ENCODE measurements around the gene LHX3.

LHX3 gene

DNA sequence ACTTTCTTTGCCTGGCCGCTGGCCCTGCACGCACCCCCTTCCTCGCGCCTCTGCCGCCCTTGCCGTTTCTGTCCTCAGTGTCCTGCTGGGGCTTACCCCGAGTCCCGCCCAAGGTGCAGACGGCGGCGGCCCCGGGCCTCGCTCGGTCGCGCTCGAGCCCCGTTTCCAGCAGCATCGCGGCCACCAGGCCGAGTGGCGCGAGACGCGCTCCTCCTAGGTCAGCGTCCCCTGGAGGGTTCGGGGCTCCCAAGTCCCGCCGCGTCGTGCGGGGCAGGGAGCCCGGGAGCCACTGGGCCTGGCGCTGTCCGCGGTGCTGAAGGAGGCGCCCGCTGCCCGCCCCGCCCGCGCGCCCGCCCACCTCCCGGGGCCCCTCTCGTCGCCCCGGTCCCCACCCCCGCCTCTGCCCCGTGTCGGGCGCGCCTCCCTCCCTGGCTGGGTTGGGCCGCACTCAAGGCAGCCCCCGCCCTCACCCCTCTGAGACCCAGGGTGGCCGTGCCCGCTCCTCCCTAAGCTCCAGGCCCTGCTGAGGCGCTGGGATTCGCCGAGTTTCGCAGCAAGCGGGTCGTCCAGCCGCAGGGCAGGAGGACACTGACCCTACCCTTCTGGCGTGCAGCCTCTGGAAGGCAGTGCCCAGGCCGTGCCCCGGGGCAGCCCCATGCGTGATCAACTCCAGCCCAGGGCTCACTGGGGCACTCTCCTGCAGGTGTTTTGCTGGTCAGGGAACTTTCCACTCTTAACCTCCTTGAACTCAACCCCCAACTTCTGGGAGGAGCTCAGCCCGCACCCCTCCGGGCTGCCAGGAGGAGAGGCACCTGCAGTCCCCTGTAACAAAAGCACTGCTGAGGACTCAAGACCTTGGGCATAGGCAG, at the start of gene LHX3:
LHX3 (minus strand) TSS at position 291 of the 869 bp plus-strand sequence; CDS start at position 175, 116 bp downstream.
- peak; percentile 81 for DNase-seq (ENCODE audit: low spot score)

DNA sequence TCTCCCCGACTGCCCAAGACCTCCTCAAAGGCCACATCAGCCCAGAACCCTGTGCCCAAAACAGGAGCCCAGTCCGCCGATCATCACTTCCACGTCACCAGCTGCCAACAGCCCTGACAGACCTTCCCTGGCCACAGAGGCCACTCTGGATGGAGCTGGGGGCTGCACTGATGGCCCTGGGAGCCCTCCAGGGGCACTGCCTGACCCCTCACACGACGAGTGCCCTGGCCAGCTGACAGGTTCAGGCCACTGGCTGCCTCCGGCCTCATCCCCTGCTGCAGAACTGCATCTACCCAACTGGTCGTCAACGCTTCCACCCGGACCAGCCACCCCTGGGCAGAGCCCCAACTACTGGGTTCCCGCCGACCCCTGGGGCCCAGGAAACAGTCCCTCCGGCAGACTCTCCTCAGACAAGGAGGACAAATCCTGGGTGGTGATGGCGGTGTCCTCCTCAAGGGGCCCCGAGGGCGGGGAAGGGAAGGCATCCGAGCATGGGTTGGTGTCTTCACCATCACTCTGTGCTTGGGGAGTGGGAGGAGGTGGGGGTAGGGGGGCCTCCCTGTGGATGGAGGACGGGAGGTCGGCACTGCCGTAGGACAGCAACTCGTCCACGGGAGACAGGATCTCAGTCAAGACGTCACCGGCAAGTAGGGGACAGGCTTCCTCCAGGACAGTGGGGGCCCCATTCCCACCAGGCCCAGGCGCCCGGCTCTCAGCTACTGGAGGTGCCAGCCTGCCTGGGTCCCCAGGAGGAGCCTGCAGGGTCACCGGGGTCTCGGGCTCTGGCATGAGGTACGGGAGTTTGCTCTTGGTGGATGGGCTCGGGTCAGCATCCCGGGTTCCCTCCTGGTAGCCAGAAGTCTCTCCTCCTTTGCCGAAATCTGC, 48.6 kb upstream of the LHX3 start:
- DNase-seq (ENCODE audit: low spot score): no peak

DNA sequence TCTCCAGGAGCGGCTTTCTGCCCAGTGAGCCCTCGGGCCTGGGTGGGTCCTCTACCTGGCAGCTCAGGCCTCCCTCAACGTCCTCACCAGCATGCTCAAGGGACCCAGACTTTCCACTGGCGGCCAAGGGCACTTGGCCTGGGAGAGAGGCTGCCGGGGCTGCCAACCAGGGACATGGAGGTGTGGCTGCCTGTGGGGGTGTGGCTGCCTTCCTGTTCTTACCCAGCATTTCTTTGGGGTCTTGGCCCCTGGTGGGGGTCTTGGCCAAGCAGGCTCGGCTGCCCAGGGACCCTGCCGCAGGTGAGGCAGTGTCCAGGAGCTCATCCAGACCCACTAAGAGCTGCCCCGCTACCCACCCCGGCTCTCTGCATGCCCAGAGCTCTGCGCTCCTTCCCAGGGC, 47.9 kb upstream of the LHX3 start:
- DNase-seq (ENCODE audit: low spot score): no peak

DNA sequence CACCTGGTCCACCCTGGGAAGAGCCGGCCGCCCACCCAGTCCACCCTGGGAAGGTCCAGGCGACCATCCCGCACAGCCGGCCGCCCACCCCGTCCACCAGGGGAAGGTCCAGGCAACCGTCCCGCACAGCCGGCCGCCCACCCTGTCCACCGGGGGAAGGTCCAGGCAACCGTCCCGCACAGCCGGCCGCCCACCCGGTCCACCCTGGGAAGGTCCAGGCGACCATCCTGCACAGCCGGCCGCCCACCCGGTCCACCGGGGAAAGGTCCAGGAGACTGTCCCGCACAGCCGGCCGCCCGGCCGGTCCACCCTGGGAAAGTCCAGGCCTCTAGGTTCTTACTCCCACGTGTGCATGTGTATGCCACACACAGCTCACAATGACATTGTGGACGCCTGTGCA, 47.4 kb upstream of the LHX3 start:
- no peak for DNase-seq (ENCODE audit: low spot score)

DNA sequence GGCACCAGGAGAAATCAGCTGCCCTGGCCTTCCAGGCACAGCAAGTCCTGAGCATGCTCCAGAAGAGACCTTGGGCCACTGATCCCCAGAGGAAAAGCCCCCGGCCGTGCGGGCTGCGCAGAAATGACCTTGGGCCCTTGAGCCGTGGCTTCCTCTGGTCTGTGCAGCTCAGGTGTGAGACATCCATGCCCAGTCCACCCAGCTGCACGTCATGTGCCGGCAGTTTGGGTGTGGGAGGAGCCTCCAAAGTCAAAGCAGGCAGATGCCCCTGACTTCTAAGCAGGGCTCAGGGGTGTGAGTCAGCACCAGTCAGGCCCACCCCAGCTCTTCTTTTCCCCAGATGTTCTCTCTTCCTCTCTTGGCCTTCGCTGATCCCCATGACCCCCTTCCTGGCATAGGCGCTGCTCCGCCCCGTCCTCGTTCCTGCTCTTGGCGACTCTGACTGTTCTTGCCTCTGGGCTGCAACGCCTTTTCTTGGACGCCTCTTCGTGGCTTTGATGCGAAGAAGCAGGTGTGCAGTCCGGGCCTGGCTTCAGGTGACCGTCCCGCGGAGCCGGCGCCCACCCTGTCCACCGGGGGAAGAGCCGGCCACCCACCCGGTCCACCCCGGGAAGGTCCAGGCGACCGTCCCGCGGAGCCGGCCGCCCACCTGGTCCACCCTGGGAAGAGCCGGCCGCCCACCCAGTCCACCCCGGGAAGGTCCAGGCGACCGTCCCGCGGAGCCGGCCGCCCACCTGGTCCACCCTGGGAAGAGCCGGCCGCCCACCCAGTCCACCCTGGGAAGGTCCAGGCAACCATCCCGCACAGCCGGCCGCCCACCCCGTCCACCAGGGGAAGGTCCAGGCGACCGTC, 46.6 kb upstream of the LHX3 start:
- no peak for DNase-seq (ENCODE audit: low spot score)

DNA sequence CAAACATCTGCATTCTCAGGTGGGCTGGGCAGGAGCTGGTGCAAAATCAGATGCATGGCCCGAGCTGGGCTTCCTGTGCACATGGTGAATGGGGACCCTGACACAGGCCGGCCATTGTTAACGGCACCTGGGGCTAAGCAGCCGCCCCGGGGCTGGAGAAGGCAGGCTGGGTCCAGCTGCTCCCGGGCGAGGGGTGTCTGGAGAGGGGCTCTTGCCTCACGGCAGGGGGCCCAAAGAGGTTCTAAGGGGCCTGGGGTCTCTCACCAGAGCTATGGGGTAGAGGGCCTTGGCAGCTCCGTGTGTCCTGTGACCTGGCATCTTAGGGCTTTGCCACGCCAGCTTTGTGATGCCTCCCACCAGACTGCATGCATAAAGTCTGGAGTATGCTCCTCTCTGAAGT, 45.7 kb upstream of the LHX3 start:
- no peak for DNase-seq (ENCODE audit: low spot score)

DNA sequence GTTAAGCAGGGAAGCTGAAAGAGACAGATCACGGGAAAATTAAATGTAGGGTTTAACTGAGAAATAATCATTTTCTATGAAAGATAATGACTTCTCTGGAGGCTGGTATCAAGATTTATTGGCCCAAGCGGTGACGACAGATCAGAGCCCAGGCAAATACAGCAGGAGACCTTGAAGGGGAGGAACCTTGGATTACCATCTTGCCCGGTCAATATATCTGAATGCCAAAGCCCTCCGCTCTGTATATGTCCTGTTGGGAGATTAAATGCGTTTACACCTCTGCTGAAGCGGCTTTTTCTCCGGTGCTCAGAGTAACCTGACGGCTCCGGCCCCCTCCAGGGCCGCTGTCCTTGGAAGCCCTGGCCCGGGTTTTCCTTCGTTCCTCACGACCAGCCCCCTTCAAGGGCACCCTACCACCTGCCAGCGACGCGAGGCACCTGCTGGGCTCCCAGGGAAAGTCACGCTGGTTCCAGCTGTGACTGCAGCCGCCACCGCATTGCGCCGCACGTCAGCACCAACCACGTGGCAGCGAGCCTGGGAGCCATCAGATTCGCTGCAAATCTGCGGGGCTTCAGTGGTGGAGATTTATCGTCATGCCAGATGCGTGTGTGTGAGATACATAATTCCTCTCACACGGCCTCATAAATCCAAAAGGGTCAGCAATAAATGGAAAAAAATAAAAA, 45.1 kb upstream of the LHX3 start:
- no peak for DNase-seq (ENCODE audit: low spot score)

DNA sequence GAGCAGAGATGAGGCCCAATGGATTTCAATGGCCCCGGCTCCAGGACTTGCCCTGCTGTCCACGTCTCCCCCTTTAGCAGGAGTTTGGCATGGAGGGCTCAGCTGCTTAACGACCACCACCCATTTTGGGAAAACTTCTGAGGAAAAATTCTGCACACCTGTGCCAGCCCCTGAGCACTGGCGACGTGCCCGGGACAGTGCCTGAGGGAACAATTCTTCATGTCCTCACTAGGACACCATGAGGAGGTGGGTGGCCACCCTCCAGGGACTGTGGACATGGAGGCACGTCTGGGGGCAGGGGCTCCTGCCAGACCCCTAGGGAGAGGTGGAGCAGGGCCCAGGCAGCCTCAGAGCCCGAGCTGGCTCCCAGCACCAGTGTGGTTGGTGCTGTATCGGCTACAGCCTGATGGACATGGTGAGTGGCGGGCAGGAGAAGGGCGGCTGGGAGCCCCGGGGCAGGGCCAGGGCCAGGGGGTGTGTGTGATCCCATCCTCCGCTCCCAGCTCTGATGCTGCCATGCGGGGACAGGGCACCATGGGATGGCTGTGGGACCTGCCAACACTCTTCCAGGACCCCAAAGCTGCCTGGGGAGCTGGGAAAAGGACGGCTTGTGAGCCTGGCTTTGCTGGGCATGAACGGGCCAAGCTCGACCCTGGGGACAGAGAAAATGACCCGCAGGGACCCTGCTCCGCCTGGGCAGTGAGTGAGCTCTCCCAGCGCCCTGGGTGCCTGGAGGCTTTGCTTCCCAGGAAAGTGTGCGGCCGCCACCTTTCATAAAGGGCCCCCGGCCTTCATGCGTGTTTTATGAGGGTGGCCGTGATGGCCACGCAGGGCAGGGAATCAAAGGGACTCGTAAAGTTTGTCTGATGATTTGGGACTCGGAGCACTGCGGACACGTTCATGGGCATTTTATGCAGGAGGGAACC, 44.3 kb upstream of the LHX3 start:
- no peak for DNase-seq (ENCODE audit: low spot score)

DNA sequence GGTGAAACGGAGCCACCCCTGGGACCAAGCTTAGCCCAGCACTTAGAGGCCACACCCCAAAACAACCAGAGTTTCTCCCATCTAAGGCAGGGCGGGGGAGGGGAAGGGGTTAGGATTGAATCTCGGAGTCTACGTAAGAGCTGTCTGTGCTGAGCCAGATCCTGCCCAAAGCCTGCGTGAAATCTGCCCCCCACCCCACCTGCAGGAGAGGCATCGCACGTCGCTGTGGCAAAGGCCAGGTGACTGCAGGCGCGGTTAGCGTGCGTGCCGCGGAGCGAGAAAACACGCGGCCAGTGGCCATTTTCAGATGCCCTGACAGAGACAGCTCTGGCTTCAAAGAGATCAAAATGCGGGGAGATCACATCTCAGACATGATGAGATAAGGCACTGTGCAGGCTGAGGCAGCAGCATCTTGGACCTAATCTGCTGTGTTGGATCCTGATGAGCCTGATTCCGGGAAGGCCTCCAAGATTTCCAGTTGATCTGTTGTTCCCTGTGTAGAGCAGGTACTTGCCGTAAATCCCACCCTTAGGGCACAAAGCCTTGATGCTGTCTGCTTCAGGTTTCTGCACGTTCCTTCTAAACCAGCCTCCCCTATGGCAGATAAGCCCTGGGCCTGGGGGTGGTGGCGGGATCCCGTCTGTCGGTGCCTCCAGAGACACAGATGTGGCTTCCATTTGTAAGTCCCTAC, 43.2 kb upstream of the LHX3 start:
- DNase-seq (ENCODE audit: low spot score): no peak

DNA sequence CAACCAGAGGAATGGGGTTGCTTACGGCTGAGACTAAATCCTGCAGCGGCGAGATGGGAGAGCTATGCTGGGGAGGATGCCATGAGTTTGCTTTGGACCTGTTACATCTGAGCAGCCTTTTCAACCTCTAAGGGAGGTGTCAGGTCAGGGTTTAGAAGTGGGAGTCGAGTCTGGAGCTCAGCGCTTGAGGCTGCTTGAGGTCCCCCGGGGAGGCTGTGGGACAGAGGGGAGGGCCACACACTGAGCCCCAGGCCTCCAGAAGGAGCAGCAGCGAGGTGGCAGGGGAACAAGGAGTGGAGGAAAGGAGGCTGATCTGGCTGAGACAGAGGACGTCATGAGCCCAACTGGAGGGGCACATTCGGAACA, 42.6 kb upstream of the LHX3 start:
- DNase-seq (ENCODE audit: low spot score): no peak

DNA sequence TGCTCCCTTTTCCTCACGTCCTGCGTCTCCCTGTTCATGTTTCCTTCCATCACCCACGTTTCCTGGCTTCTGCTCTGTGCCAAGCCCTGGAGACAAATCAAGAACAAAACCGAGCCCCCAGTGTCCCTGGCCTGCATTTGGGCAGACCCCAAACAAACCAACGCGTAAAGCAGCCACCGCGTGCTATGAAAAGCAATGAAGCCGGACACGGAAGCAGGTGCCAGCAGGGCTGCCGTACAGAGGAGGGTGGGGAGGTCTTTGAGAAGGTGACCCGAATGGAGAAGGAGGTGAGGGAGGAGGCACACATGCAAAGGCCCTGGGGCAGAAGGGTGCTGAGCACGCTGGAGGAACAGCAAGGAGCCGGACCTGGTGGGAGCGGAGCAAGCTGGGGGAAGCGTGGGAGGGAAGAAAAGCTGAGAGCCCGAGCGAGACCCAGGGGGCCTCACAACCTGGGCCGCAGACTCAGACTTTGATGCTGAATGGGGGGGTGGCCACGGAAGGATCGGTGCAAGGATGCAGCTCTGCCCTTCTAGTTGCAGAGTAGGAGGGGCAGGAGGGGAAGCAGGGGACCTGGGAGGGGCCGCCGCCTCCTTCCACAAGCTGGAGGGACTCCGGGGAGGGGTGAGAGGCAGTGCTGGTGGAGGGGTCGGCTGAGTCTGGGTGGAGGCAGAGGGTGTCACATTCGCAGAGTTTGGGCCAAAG, 42.1 kb upstream of the LHX3 start:
- DNase-seq (ENCODE audit: low spot score): no peak

DNA sequence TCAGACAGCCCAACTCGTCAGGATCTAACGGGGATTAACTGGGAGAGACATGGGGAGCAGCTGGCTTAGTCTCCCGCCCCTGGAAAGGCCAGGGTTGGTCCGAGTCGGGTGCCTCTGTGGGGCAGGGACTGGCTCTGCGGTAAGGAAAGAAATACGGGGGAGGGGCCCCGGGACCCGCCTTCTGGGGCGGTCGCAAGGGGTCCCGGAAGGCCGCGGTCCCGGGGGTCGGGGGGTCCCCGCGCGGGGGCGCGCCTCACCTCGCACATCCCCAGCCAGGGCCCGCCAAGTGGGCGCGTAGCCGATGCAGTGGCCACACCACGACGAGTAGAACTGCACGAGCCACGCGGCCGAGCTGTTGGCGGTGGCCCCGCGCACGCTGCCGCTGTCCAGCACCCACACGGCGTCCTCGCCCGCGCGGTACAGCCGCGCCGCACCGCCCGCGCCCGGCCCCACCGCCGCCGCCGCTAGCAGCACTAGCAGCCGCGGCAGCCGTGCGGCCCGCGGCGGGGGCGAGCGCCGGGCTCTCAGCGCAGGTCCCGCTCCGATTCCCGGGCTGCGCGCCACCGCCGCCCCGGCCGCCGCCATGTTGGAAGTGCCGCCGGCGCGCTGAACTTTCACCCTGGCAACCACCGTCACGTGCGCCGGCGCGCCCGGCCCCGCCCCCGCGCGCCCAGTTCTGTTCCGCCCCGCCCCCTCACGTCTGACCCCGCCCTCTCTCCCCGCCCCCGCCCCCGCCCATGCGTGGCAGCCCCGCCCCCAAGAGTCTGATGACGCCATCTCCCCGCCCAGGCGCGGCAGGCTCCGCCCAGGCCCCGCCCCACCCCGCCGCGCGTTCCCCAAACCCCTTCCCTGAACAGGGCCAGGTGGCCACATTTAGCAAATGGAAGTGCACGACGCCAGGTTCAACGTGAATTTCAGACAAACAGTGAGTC, 40.6 kb upstream of the LHX3 start, which contains the start of gene QSOX2:
QSOX2 (minus strand) TSS at position 594 of the 932 bp plus-strand sequence; CDS start at position 585, 9 bp downstream.
- DNase-seq (ENCODE audit: low spot score): peak; percentile 94

DNA sequence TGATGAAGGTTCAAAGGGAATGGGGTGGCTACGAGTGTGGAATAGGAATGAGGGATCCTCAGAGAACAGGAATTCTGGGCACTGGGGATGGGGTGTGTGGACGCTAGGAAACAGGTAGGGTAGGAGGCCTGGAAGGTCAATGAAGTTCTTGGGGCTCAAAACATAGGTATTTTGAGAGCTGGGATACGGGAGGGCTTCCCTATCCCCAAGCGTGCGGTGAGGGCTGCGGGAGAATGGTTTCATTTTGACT, 40.0 kb upstream of the LHX3 start:
- DNase-seq (ENCODE audit: low spot score): no peak

DNA sequence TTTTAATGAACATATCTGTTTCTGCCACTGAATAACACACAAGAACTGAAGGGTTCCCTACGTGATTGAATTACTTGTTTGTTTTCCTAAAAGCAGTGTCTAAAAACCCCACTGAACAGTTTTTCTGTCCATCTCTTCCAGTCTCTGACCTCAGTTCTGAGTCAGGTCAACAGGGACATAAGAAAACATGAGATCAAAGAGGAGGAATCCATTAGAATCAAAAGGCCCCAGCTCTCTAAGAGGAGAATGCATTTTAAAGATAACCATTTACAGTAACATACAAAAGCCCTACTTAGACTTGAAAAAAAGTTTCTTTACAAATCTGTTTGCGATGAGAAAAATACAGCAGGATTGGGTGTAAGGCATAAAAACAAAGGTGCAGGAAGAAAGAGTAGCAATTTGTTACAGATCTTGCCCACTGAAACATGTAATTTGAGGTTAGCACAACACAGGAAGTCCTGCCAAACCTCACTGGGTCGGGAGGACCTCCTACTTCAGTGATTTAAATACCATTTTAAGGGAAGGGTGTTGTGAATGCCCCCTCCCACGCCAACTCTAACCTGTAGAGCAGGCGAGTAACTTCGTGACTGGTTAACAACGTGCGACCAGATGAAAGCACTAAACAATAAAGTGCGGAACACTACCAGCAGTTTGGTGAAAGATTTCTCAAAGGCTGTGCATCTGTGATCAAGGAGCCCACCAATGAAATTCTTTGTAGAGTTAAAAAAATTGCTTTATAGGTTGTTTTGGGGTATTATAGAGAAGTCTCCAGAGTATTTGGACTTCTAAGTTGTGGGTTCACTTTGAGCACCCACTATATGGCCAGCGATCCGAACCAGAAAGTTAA, 39.4 kb upstream of the LHX3 start:
- no peak for DNase-seq (ENCODE audit: low spot score)

DNA sequence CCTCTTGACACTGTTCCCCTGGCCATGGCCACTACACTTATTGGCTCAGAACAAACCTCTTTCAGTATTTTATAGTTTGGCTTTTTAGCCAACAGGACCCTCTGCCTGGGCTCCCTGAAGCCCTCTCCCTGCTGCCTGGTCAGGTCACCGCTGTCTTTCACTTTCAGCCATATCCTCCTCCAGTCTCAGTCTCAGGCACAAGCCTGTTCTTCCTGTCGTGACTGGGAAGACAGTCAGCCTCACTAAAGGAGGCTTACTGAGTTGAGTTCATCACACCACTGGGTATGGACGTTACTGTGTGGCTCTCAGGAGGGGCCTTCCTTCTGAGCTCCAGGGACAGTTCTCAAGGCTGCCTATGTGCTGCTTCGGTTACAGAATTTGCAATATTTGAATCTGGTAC, 38.7 kb upstream of the LHX3 start:
- DNase-seq (ENCODE audit: low spot score): no peak

DNA sequence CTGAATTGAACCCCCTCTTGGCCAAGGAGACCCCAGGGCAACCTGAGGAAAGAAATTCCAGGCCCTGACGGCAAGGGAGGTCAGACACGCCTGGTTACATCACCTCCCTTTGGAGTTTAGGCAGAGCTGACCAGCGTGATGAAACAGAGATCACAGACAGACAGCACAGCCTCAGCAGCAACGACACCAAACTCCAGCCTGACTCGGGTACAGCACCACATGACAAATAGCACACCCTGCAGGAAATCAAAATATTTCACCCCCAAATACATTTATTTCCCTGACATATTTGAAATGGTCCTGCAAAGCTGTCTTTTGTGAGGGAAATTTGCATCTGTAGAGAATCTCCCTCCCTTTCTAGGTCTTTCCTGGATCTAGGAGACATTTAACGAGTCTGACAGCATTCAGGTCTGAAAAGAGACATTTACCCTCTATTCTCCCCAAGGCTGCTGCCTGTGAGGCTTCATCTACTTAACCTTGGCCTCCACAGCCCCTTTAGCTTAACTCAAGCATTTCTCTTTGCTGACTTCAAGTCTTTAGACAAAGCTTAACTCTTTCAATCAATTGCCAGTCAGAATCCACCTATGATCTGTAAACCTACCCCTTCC, 38.1 kb upstream of the LHX3 start:
- no peak for DNase-seq (ENCODE audit: low spot score)

DNA sequence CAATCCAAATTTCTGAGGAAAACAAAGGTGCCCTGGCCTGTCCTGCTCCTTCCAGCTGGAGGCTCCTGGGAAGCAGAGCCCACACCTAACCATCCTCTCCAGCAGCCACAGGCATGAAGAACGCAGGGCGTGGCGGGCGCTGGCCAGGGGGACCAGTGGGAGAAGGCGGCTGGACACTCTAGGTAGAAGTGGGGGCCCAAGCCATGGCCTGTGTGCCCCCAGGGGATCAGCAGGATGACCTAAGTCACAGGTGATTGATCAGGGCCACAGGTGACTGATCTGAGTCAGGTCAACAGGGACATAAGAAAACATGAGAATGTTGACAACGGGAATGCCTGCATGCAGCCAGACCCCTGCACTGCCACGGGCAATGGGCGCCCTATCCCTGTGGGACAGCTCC, 37.3 kb upstream of the LHX3 start:
- no peak for DNase-seq (ENCODE audit: low spot score)

All from ecto neural progenitor cell (in vitro differentiated cells).